HEK293T (cell line): ENCODE measurements around the gene FER.

ENCODE experiments used
- CTCF ChIA-PET: fragments of 350-600 bp; formaldehyde crosslinking; extraction: SDS; loops from one replicate; lab custom pipeline; 2021; ENCODE audit warnings: antibody characterized with exemption, inconsistent platforms; lab: Yijun Ruan, JAX
- POLR2A ChIA-PET: fragments of 350-600 bp; formaldehyde crosslinking; extraction: SDS; loops from one replicate; lab custom pipeline; 2020; ENCODE audit warnings: antibody characterized with exemption, inconsistent platforms; lab: Yijun Ruan, JAX
- DNase-seq: peaks from one replicate; pipeline ENCODE4 v3.0.0; 2012; ENCODE audit warnings: mixed read lengths; ENCODE audit errors: extremely low spot score
- ARNT ChIP-seq: fragments of 450-650 bp; IDR thresholded peaks from 2 replicates; pipeline ENCODE4 v1.6.1; 2017; ENCODE audit warnings: mild to moderate bottlenecking
- BHLHE40 ChIP-seq: fragments of 450-650 bp; IDR thresholded peaks from 2 replicates; pipeline ENCODE4 v1.6.1; 2016; ENCODE audit warnings: mild to moderate bottlenecking, moderate library complexity, borderline replicate concordance
- CTBP1 ChIP-seq: fragments of 450-650 bp; IDR thresholded peaks from 2 replicates; pipeline ENCODE4 v1.6.1; 2016; ENCODE audit warnings: borderline replicate concordance
- ELF4 ChIP-seq: fragments of 450-650 bp; IDR thresholded peaks from 2 replicates; pipeline ENCODE4 v1.6.1; 2017; ENCODE audit warnings: antibody characterized with exemption
- FOXA1 ChIP-seq: fragments of 450-650 bp; IDR thresholded peaks from 2 replicates; pipeline ENCODE4 v1.6.1; 2016; ENCODE audit warnings: mild to moderate bottlenecking
- FOXK2 ChIP-seq: fragments of 450-650 bp; IDR thresholded peaks from 2 replicates; pipeline ENCODE4 v1.6.1; 2016; ENCODE audit warnings: mild to moderate bottlenecking
- FOXM1 ChIP-seq: fragments of 450-650 bp; IDR thresholded peaks from 2 replicates; pipeline ENCODE4 v1.6.1; 2017; ENCODE audit warnings: mild to moderate bottlenecking, borderline replicate concordance
- HDGF ChIP-seq: fragments of 450-650 bp; IDR thresholded peaks from 2 replicates; pipeline ENCODE4 v1.6.1; 2017; ENCODE audit warnings: antibody characterized with exemption, borderline replicate concordance
- L3MBTL2 ChIP-seq: fragments of 450-650 bp; conservative IDR thresholded peaks from 2 replicates; pipeline ENCODE4 v1.6.1; 2016; ENCODE audit warnings: mild to moderate bottlenecking
- LEF1 ChIP-seq: fragments of 450-650 bp; IDR thresholded peaks from 2 replicates; pipeline ENCODE4 v1.6.1; 2017; ENCODE audit warnings: mild to moderate bottlenecking, borderline replicate concordance
- NFRKB ChIP-seq: fragments of 450-650 bp; IDR thresholded peaks from 2 replicates; pipeline ENCODE4 v1.6.1; 2016; ENCODE audit warnings: mild to moderate bottlenecking, moderate library complexity
- SP1 ChIP-seq: fragments of 450-650 bp; IDR thresholded peaks from 2 replicates; pipeline ENCODE4 v1.6.1; 2017
- SUZ12 ChIP-seq: fragments of 450-650 bp; IDR thresholded peaks from 2 replicates; pipeline ENCODE4 v1.6.1; 2016; ENCODE audit warnings: mild to moderate bottlenecking
- TARDBP ChIP-seq: fragments of 450-650 bp; IDR thresholded peaks from 2 replicates; pipeline ENCODE4 v1.6.1; 2016
- ZNF384 ChIP-seq: fragments of 450-650 bp; IDR thresholded peaks from 2 replicates; pipeline ENCODE4 v1.6.1; 2016
- TF ChIP-seq, protein P1 (sequence below): fragments of 450-650 bp; IDR thresholded peaks from 2 replicates; pipeline ENCODE4 v1.6.1; 2016

FER gene

DNA sequence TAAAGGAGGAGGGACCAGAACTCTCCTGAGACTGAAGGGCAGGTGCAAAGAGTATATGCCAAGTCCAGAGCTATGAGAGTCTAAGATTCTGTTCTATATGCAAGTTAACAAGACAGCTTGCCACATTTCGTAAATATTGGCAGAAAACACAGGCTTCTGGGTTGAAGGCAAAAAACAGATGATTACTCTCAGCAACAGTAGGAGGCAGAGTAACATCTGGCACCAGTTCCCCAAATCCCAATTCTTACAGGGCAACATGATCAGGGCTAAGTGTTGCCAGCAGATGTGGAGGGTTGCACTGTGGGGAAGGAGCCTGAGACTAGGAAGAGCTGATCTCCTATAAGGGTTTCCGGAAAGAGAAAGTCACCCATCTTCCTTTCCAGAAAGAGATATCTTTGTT, 482.7 kb downstream of the FER start:
- no peak for TF ChIP-seq L3MBTL2
- no peak for TF ChIP-seq BHLHE40
- TF ChIP-seq, protein P1, sequence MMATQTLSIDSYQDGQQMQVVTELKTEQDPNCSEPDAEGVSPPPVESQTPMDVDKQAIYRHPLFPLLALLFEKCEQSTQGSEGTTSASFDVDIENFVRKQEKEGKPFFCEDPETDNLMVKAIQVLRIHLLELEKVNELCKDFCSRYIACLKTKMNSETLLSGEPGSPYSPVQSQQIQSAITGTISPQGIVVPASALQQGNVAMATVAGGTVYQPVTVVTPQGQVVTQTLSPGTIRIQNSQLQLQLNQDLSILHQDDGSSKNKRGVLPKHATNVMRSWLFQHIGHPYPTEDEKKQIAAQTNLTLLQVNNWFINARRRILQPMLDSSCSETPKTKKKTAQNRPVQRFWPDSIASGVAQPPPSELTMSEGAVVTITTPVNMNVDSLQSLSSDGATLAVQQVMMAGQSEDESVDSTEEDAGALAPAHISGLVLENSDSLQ, result no peak
- no peak for TF ChIP-seq LEF1
- TF ChIP-seq ZNF384, result no peak
- TF ChIP-seq ELF4, result no peak
- TF ChIP-seq SUZ12, result no peak
- no peak for TF ChIP-seq FOXA1
- no peak for TF ChIP-seq FOXM1
- no peak for TF ChIP-seq FOXK2
- TF ChIP-seq HDGF, result no peak
- ChIA-PET POLR2A (no interaction called here), CTCF (no interaction called here)
- DNase-seq, result no peak

DNA sequence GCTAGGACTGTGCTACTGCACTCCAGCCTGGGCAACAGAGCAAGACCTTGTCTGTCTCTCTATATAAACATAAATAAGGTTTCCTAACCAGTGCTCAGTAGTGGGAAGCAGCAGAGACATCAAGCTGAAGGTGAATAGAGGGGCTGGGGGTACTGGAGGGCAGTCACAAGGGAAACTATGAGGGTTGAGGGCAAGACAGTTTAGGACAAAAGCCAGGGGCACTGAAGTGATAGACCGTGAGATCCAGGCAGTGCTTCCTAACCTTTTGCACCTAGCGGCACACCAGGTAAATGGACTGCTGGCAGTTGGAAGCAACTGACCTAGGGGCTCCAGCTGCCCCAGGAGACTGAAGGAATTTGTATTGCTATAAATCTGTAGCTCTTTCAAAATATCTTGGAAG, 483.6 kb downstream of the FER start:
- ChIA-PET CTCF (interaction anchor here (0.6 kb wide), 1 partner anchor 777 kb away, joined by 3 read pairs; no protein-coding TSS in a partner anchor), POLR2A (no interaction called here)
- TF ChIP-seq LEF1 (no peak), ELF4 (no peak), SUZ12 (no peak), L3MBTL2 (no peak)
- no peak for DNase-seq

DNA sequence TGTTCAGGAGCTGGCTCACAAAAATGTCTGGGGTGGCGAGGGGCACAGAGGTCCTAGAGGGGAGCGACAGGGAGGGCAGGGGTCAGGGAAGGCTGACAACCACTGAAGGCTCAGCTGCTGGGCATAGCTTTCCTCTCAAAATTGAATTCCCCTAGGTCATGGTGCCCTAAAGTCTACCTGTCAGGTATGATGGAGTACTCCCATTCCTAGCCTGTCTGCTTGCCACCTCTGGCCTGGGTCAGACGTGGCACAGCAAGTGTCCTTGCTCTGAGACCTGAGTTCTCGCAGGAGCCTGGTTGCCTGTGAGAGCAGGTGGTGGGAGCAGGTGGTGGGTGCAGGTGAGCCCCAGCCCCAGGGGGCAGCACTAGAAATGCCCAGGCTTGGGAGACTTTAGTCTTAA, 486.7 kb downstream of the FER start:
- no peak for DNase-seq
- ChIA-PET POLR2A (no interaction called here), CTCF (no interaction called here)
- no peak for TF ChIP-seq NFRKB
- TF ChIP-seq SUZ12, result no peak
- no peak for TF ChIP-seq FOXA1
- no peak for TF ChIP-seq LEF1
- TF ChIP-seq ELF4, result no peak
- TF ChIP-seq SP1, result no peak
- no peak for TF ChIP-seq TARDBP
- TF ChIP-seq FOXK2, result no peak

DNA sequence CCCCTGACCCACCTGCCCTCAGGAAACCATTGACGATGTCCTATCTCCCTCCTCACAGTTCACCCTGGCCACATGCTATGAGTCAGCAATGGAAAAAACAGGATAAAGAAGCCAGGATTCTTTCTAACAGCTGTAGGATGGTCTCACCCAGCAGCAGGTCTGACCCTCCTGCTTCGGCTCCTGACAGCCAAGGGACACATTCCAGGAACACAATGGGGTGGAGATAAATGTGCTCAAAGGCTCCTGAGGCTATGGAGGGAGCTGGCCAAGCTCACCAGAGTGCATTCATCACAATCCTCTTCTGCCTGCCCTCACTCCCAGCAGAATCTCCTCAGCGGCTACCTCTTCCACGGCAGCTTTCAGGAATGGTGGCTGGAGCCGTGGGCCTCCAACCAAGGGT, 491.8 kb downstream of the FER start:
- POLR2A ChIA-PET, result no interaction called here
- no peak for DNase-seq
- CTCF ChIA-PET, result no interaction called here
- TF ChIP-seq BHLHE40 (no peak), SP1 (no peak), LEF1 (no peak), ELF4 (no peak), L3MBTL2 (no peak), CTBP1 (no peak), FOXA1 (no peak), ZNF384 (no peak), NFRKB (no peak), HDGF (no peak)
- TF ChIP-seq, protein P1, result no peak

DNA sequence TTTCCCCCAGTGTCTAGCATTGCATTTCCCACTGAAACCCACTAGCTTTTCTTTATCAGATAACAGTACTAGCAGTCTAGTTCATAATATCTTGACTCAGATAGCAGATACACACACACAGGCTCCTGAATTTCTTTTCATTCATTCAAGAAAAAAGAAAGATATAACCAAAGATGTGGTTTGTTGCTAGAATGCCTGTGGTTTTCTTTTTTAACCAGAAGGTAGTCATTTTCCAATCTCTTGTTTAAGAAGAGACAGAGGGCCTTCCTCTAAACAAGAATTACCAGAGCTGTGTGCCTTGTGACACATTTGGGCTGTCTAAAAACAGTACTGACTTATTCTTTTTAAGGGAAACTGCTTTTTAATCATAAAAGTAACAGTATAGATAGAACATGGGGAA, 494.8 kb downstream of the FER start:
- no peak for DNase-seq
- TF ChIP-seq ARNT (no peak), BHLHE40 (no peak), ELF4 (no peak), SUZ12 (no peak)
- CTCF ChIA-PET, result interaction anchor here (0.6 kb wide), 1 partner anchor 147 kb away, joined by 11 read pairs; no protein-coding TSS in a partner anchor

DNA sequence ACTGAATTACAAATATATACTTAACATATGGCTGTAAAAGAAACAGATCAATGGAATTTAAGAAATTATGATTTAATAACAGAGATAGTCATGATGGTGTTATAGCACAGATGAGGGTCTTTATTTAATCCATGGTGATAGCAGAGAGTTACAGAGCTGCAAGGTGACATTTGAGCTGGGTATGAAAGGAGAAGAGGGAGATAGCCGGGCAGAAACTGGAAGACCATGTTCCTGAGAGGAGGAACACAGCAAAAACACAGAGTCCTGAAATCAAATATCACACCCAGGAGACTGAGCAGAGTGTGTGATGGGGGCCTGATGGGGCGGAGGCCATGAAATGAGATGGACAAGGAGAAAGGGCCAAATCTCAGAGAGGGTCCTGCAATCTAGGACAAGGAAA, 498.7 kb downstream of the FER start:
- CTCF ChIA-PET, result no interaction called here
- TF ChIP-seq ZNF384 (no peak), FOXK2 (no peak), NFRKB (no peak), LEF1 (no peak), BHLHE40 (no peak)
- POLR2A ChIA-PET, result no interaction called here
- DNase-seq, result no peak

More for the DNA sequence above, 494.8 kb downstream of the FER start:
- POLR2A ChIA-PET, result no interaction called here
